HepG2 (cell line): ENCODE results near the gene PPP1R1B. TPM values are rescaled to one million over a fixed set of nuclear protein-coding genes. Genes with fewer than 3 reads are reported as not detected.

ENCODE experiments used
- ATAC-seq: fragments of 200-7000 bp; cut with Tn5 transposase; 3 replicates; pipeline ENCODE4 v1.9.1; 2020; ENCODE audit warnings: mild to moderate bottlenecking, moderate library complexity
- BruUV-seq: library from RNA; stranded (reverse); fragments of 400-500 nt; replicated peaks from 2 replicates; lab custom pipeline; 2021; lab: Mats Ljungman, UMichigan
- CTCF ChIA-PET: fragments of 300-600 bp; formaldehyde crosslinking; extraction: SDS; loops from one replicate; lab custom pipeline; 2021; ENCODE audit warnings: low total read pairs, inconsistent platforms, low intra/inter-chr PET ratio; lab: Yijun Ruan, JAX
- POLR2A ChIA-PET: fragments of 350-600 bp; sonication (Branson Sonifier 250); formaldehyde crosslinking; loops from one replicate; lab custom pipeline; 2020; ENCODE audit warnings: antibody characterized with exemption, inconsistent platforms; lab: Yijun Ruan, JAX
- DNase-seq: peaks from one replicate; pipeline ENCODE4 v3.0.0-alpha.2; 2015; ENCODE audit warnings: low spot score
- FAIRE-seq: peaks from 3 replicates; lab custom pipeline; 2011; peaks lifted over from hg19 to GRCh38; lab: Jason Lieb, UNC
- H2AFZ ChIP-seq: one replicate; pipeline ENCODE4 v1.6.1; 2011; ENCODE audit warnings: low read length, inconsistent platforms
- H3K27ac ChIP-seq: fragments of 300-600 bp; 3 replicates; pipeline ENCODE4 v1.8.0; 2011; ENCODE audit warnings: mixed run types, mild to moderate bottlenecking, mixed read lengths, low read length, inconsistent platforms; ENCODE audit not compliant: insufficient read depth; ENCODE audit errors: extremely low read length
- H3K27me3 ChIP-seq, 2 experiments: fragments of 200-600 bp in 1 of 2; 2 replicates in 1 of 2; 3 replicates in 1 of 2; pipeline versions ENCODE4 v1.6.0 to v1.8.0; 2011; ENCODE audit warnings: low read length in 2 of 2, mild to moderate bottlenecking in 2 of 2, moderate library complexity in 2 of 2, inconsistent platforms in 1 of 2; ENCODE audit not compliant: insufficient read depth in 2 of 2, control insufficient read depth in 1 of 2
- H3K36me3 ChIP-seq, 2 experiments: fragments of 200-600 bp in 1 of 2; replicated peaks in 1 of 2; 2 replicates in 1 of 2; 3 replicates in 1 of 2; pipeline versions ENCODE4 v1.5.1 to v1.8.0; 2011; ENCODE audit warnings: low read length in 2 of 2, inconsistent platforms in 1 of 2; ENCODE audit not compliant: insufficient read depth in 2 of 2, control insufficient read depth in 1 of 2
- H3K4me1 ChIP-seq: 2 replicates; pipeline ENCODE4 v1.5.1; 2012; ENCODE audit warnings: low read length, inconsistent platforms; ENCODE audit not compliant: insufficient read depth
- H3K4me2 ChIP-seq: 2 replicates; pipeline ENCODE4 v1.6.0; 2011; ENCODE audit warnings: low read depth, low read length, inconsistent platforms
- H3K4me3 ChIP-seq, 3 experiments: fragments of 200-600 bp in 1 of 3; sonication (generic), shearing (Covaris generic) in 1 of 3; replicated peaks in 1 of 3; 2 replicates each; pipeline ENCODE4 v1.5.1; 2011 to 2016; ENCODE audit warnings: low read length in 3 of 3, inconsistent platforms in 2 of 3, low read depth in 2 of 3, mild to moderate bottlenecking in 2 of 3, control low read depth in 1 of 3, mixed read lengths in 1 of 3; ENCODE audit not compliant: insufficient read depth in 1 of 3
- H3K79me2 ChIP-seq: one replicate; pipeline ENCODE4 v1.6.1; 2011; ENCODE audit warnings: low read length, inconsistent platforms; ENCODE audit not compliant: insufficient read depth
- H3K9ac ChIP-seq: 2 replicates; pipeline ENCODE4 v1.6.0; 2011; ENCODE audit warnings: mild to moderate bottlenecking, low read depth, low read length, inconsistent platforms; ENCODE audit not compliant: insufficient read depth
- H3K9me3 ChIP-seq: 2 replicates; pipeline ENCODE4 v1.5.1; 2012; ENCODE audit warnings: mild to moderate bottlenecking, low read length
- H4K20me1 ChIP-seq: 2 replicates; pipeline ENCODE4 v1.6.0; 2011; ENCODE audit warnings: inconsistent platforms, mild to moderate bottlenecking, low read length, moderate library complexity; ENCODE audit not compliant: insufficient read depth
- ATM ChIP-seq: fragments of 450-650 bp; IDR thresholded peaks from 2 replicates; pipeline ENCODE4 v1.7.1; 2017; ENCODE audit warnings: mild to moderate bottlenecking, borderline replicate concordance
- CBX1 ChIP-seq: IDR thresholded peaks from one replicate; pipeline ENCODE4 v1.6.1; 2016; ENCODE audit warnings: antibody characterized with exemption, low read depth
- CEBPB ChIP-seq: IDR thresholded peaks from 2 replicates; pipeline ENCODE4 v1.6.1; 2011; ENCODE audit warnings: low read depth, low read length, improper control_type of control experiment, borderline replicate concordance
- HIVEP1 ChIP-seq: sonication (generic); formaldehyde crosslinking; IDR thresholded peaks from 2 replicates; pipeline ENCODE4 v1.4.0; 2020; ENCODE audit warnings: mild to moderate bottlenecking, missing genetic modification reagents
- MNT ChIP-seq: fragments of 450-650 bp; IDR thresholded peaks from 2 replicates; pipeline ENCODE4 v1.6.1; 2016
- NFE2L2 ChIP-seq: fragments of 150-350 bp; IDR thresholded peaks from 2 replicates; pipeline ENCODE4 v1.6.1; 2014; ENCODE audit warnings: low read length
- POLR2AphosphoS5 ChIP-seq: IDR thresholded peaks from 2 replicates; pipeline ENCODE4 v1.6.1; 2012; ENCODE audit warnings: low read depth, low read length
- RCOR2 ChIP-seq: IDR thresholded peaks from 2 replicates; pipeline ENCODE4 v1.6.1; 2016; ENCODE audit warnings: missing biosample characterization, missing genetic modification reagents
- ZUFSP ChIP-seq: sonication (generic); formaldehyde crosslinking; IDR thresholded peaks from 2 replicates; pipeline ENCODE4 v1.9.0; 2021; ENCODE audit warnings: missing genetic modification reagents, mild to moderate bottlenecking, borderline replicate concordance
- WGBS: methylation state at CpG from one replicate; pipeline ENCODE4 v1.1.6; 2017; ENCODE audit warnings: low lambda C conversion rate; 5-methylcytosine and 5-hydroxymethylcytosine counted together
- in situ Hi-C: cut with HindIII; loops from 2 replicates; pipeline ENCODE4 v1.10.0; 2017; ENCODE audit warnings: low pct_unique_long_range_greater_than_20kb; ENCODE audit not compliant: extremely low pct_ligation_motif_present
- intact Hi-C: fragments of 100-400 bp; cut with micrococcal nuclease; formaldehyde crosslinking; loops from one replicate; pipeline ENCODE4 v1.10.0; 2022; ENCODE audit not compliant: unreplicated experiment
- polyA plus RNA-seq, 8 experiments: library from polyadenylated mRNA; depleted of rRNA in 3 of 8; stranded (reverse) in 7 of 8; unstranded in 1 of 8; fragments of >200 nt; fragmentation: Illumina TruSeq in 4 of 8; extraction: Trizol in 4 of 8; gene quantifications; 2 replicates each; pipeline versions ENCODE4 v1.2.1 to v1.2.3, GENCODE V29; 2011 to 2016; ENCODE audit warnings: low read depth in 4 of 8, missing spikeins in 1 of 8, mixed read lengths in 1 of 8; ENCODE audit not compliant: insufficient read depth in 1 of 8
- total RNA-seq, 5 experiments: library from RNA; depleted of rRNA; stranded (reverse); fragments of >200 nt; fragmentation: Illumina TruSeq; extraction: Trizol; gene quantifications; 2 replicates each; pipeline ENCODE4 v1.2.3, GENCODE V29; 2016; ENCODE audit warnings: low read depth in 1 of 5
- TF ChIP-seq, protein P1 (sequence below): sonication (generic); formaldehyde crosslinking; IDR thresholded peaks from 2 replicates; pipeline ENCODE4 v1.5.0; 2020; ENCODE audit warnings: mild to moderate bottlenecking, missing genetic modification reagents
- TF ChIP-seq, protein P2 (sequence below): sonication (generic); formaldehyde crosslinking; IDR thresholded peaks from 2 replicates; pipeline ENCODE4 v1.8.0; 2022; ENCODE audit warnings: mild to moderate bottlenecking, missing genetic modification reagents; ENCODE audit not compliant: insufficient replicate concordance
- TF ChIP-seq, protein P3 (sequence below): sonication (generic); formaldehyde crosslinking; IDR thresholded peaks from 2 replicates; pipeline ENCODE4 v1.4.0; 2020; ENCODE audit warnings: mild to moderate bottlenecking, low read depth, missing genetic modification reagents

Gene PPP1R1B
- total and polyA plus RNA-seq, 2 of the 13 experiments (the other 11 are each of a cell fraction or from before 2014, with no cell fraction given) = 0.08 TPM; not detected in 1

- no peak for TF ChIP-seq ZUFSP (CRISPR knock-in tag)
- no peak for TF ChIP-seq HIVEP1
These were observed 47.4 kb downstream of the PPP1R1B start (continued) for GRCh38 chr17:39674179-39674578.

GRCh38 chr17:39674702-39675389, 48.1 kb downstream of the PPP1R1B start:
- peak; percentile 81 for DNase-seq
- intact Hi-C loops = loop anchor here (5.0 kb wide), 1 partner anchor 77 kb away; no protein-coding TSS in a partner anchor
- POLR2A ChIA-PET = interaction anchor here (0.6 to 9.4 kb wide), 16 partner anchors 8 to 77 kb away, joined by 3 to 96 read pairs (median 5); partner anchors contain the start of genes ERBB2, GRB7, MIEN1 and PGAP3
- TF ChIP-seq CEBPB = no peak
- no peak for TF ChIP-seq MNT
- no peak for TF ChIP-seq RCOR2 (CRISPR knock-in tag)
- TF ChIP-seq, protein P1, sequence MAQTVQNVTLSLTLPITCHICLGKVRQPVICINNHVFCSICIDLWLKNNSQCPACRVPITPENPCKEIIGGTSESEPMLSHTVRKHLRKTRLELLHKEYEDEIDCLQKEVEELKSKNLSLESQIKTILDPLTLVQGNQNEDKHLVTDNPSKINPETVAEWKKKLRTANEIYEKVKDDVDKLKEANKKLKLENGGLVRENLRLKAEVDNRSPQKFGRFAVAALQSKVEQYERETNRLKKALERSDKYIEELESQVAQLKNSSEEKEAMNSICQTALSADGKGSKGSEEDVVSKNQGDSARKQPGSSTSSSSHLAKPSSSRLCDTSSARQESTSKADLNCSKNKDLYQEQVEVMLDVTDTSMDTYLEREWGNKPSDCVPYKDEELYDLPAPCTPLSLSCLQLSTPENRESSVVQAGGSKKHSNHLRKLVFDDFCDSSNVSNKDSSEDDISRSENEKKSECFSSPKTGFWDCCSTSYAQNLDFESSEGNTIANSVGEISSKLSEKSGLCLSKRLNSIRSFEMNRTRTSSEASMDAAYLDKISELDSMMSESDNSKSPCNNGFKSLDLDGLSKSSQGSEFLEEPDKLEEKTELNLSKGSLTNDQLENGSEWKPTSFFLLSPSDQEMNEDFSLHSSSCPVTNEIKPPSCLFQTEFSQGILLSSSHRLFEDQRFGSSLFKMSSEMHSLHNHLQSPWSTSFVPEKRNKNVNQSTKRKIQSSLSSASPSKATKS = no peak
- no peak for TF ChIP-seq CBX1
- TF ChIP-seq, protein P2, sequence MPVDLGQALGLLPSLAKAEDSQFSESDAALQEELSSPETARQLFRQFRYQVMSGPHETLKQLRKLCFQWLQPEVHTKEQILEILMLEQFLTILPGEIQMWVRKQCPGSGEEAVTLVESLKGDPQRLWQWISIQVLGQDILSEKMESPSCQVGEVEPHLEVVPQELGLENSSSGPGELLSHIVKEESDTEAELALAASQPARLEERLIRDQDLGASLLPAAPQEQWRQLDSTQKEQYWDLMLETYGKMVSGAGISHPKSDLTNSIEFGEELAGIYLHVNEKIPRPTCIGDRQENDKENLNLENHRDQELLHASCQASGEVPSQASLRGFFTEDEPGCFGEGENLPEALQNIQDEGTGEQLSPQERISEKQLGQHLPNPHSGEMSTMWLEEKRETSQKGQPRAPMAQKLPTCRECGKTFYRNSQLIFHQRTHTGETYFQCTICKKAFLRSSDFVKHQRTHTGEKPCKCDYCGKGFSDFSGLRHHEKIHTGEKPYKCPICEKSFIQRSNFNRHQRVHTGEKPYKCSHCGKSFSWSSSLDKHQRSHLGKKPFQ (CRISPR knock-in tag) = no peak
- TF ChIP-seq ATM = no peak
- TF ChIP-seq, protein P3, sequence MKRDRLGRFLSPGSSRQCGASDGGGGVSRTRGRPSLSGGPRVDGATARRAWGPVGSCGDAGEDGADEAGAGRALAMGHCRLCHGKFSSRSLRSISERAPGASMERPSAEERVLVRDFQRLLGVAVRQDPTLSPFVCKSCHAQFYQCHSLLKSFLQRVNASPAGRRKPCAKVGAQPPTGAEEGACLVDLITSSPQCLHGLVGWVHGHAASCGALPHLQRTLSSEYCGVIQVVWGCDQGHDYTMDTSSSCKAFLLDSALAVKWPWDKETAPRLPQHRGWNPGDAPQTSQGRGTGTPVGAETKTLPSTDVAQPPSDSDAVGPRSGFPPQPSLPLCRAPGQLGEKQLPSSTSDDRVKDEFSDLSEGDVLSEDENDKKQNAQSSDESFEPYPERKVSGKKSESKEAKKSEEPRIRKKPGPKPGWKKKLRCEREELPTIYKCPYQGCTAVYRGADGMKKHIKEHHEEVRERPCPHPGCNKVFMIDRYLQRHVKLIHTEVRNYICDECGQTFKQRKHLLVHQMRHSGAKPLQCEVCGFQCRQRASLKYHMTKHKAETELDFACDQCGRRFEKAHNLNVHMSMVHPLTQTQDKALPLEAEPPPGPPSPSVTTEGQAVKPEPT = no peak
- TF ChIP-seq POLR2AphosphoS5 = peak; percentile 44; the same call in 1 of the 2 replicates
- no peak for TF ChIP-seq NFE2L2

More at GRCh38 chr17:39674702-39675389, 48.1 kb downstream of the PPP1R1B start:
- Histone ChIP-seq H3K27me3 (peaks cover 6 to 17% of the 10 kb centered on the region in 2 experiments; a peak in 4 of 5 replicates), H3K9me3 (no peaks in the 10 kb centered on the region), H2AFZ (no peak overlapping the region), H3K9ac (peak overlapping the region; percentile 55), H3K4me2 (peak overlapping the region; percentile 55), H3K36me3 (no peaks in the 10 kb centered on the region), H3K79me2 (no peaks in the 10 kb centered on the region), H3K27ac (peak overlapping the region; percentile 62), H4K20me1 (no peaks in the 10 kb centered on the region), H3K4me1 (peaks cover 91% of the 10 kb centered on the region), H3K4me3 (peak overlapping the region in 2 of 3 experiments; percentile 5 to 49; a peak in 2 of 6 replicates)
- in situ Hi-C loops = loop anchor here (5.0 kb wide), 2 partner anchors 53 to 77 kb away; no protein-coding TSS in a partner anchor
- no TSS peak for BruUV-seq
- WGBS = 14% methylated on average over 10 of the region's 11 CpGs
- FAIRE-seq (peak; percentile 36), ATAC-seq (peak; percentile 59)
- CTCF ChIA-PET = interaction anchor here (8.5 kb wide), 1 partner anchor 53 kb away, joined by 136 read pairs; no protein-coding TSS in a partner anchor
